GM12878 (cell line): Measurements from ENCODE around the gene VMO1. TPM values are rescaled to one million over a fixed set of nuclear protein-coding genes. Genes with fewer than 3 reads are reported as not detected.

Experiments
- BHLHE40 ChIP-seq, 2 experiments: fragments of 450-650 bp in 1 of 2; IDR thresholded peaks; 2 replicates each; pipeline ENCODE4 v1.6.1; 2011 to 2017; ENCODE audit warnings: low read depth in 2 of 2, borderline replicate concordance in 1 of 2, improper control_type of control experiment in 1 of 2, low read length in 1 of 2, mild to moderate bottlenecking in 1 of 2
- CBX3 ChIP-seq: fragments of 200-600 bp; sonication (generic); IDR thresholded peaks from 2 replicates; pipeline ENCODE4 v1.6.1; 2016; ENCODE audit warnings: low read depth, borderline replicate concordance
- CHD4 ChIP-seq: fragments of 200-600 bp; sonication (generic); IDR thresholded peaks from 2 replicates; pipeline ENCODE4 v1.6.1; 2016; ENCODE audit warnings: mild to moderate bottlenecking
- CREB1 ChIP-seq: IDR thresholded peaks from 2 replicates; pipeline ENCODE4 v1.6.1; 2012; ENCODE audit warnings: low read depth, mild to moderate bottlenecking, inconsistent platforms
- DPF2 ChIP-seq: fragments of 450-650 bp; IDR thresholded peaks from 2 replicates; pipeline ENCODE4 v1.6.1; 2017; ENCODE audit warnings: mild to moderate bottlenecking
- FOXM1 ChIP-seq: IDR thresholded peaks from 2 replicates; pipeline ENCODE4 v1.6.1; 2012; ENCODE audit warnings: low read depth, mild to moderate bottlenecking, inconsistent platforms, low read length, moderate library complexity
- HCFC1 ChIP-seq: fragments of 150-350 bp; IDR thresholded peaks from 2 replicates; pipeline ENCODE4 v1.6.1; 2014; ENCODE audit warnings: low read length
- IKZF1 ChIP-seq: fragments of 450-650 bp; conservative IDR thresholded peaks from 2 replicates; pipeline ENCODE4 v1.6.1; 2017; ENCODE audit warnings: antibody characterized with exemption, mild to moderate bottlenecking
- KLF5 ChIP-seq: fragments of 450-650 bp; IDR thresholded peaks from 2 replicates; pipeline ENCODE4 v1.6.1; 2014; ENCODE audit warnings: mild to moderate bottlenecking; ENCODE audit not compliant: partially characterized antibody
- MYC ChIP-seq: IDR thresholded peaks from 2 replicates; pipeline ENCODE4 v1.6.1; 2011; ENCODE audit warnings: mild to moderate bottlenecking, low read length, moderate library complexity, inconsistent platforms; ENCODE audit not compliant: insufficient read depth, insufficient replicate concordance, insufficient read length, severe bottlenecking
- NR2C1 ChIP-seq: fragments of 450-650 bp; IDR thresholded peaks from 2 replicates; pipeline ENCODE4 v1.6.1; 2017; ENCODE audit warnings: antibody characterized with exemption, mild to moderate bottlenecking, moderate library complexity
- POLR2A ChIP-seq: IDR thresholded peaks from 2 replicates; pipeline ENCODE4 v1.6.1; 2011; ENCODE audit warnings: low read depth, mild to moderate bottlenecking, low read length
- POLR2AphosphoS5 ChIP-seq: IDR thresholded peaks from 2 replicates; pipeline ENCODE4 v1.6.1; 2011; ENCODE audit warnings: mild to moderate bottlenecking, low read length, inconsistent platforms
- RB1 ChIP-seq: fragments of 450-650 bp; formaldehyde crosslinking; IDR thresholded peaks from 2 replicates; pipeline ENCODE4 v1.6.1; 2017; ENCODE audit warnings: mild to moderate bottlenecking, borderline replicate concordance
- RCOR1 ChIP-seq: conservative IDR thresholded peaks from 2 replicates; pipeline ENCODE4 v1.6.1; 2012; ENCODE audit warnings: low read depth, low read length, improper control_type of control experiment
- SMARCA5 ChIP-seq: fragments of 450-650 bp; IDR thresholded peaks from 2 replicates; pipeline ENCODE4 v1.6.1; 2017; ENCODE audit warnings: mild to moderate bottlenecking
- SP1 ChIP-seq: IDR thresholded peaks from one replicate; pipeline ENCODE4 v1.6.1; 2011; ENCODE audit warnings: low read depth, low read length
- STAT1 ChIP-seq: fragments of 450-650 bp; conservative IDR thresholded peaks from 2 replicates; pipeline ENCODE4 v1.6.1; 2014; ENCODE audit warnings: antibody characterized with exemption, mild to moderate bottlenecking
- SUPT20H ChIP-seq: IDR thresholded peaks from 2 replicates; pipeline ENCODE4 v1.6.1; 2011; ENCODE audit warnings: low read depth, mild to moderate bottlenecking, low read length, moderate library complexity, borderline replicate concordance; ENCODE audit not compliant: control insufficient read depth
- polyA plus RNA-seq, 11 experiments: library from polyadenylated mRNA; depleted of rRNA in 4 of 11; unstranded in 6 of 11; stranded (reverse) in 5 of 11; fragments of >200 nt; fragmentation: Nextera tagmentation in 4 of 11; fragmentation: Illumina TruSeq in 1 of 11; extraction: Ambion mirVana in 4 of 11; extraction: Trizol in 1 of 11; gene quantifications; 1 replicate in 1 of 11; 2 replicates in 10 of 11; pipeline versions ENCODE4 v1.2.1 to v1.2.3, GENCODE V29; 2011 to 2016; ENCODE audit warnings: inconsistent platforms in 2 of 11, missing spikeins in 2 of 11, low read depth in 1 of 11
- total RNA-seq, 4 experiments: library from RNA; depleted of rRNA in 3 of 4; stranded (reverse); fragments of >200 nt in 3 of 4; fragmentation: Illumina TruSeq in 1 of 4; extraction: Trizol in 1 of 4; gene quantifications; 2 replicates each; pipeline versions ENCODE4 v1.2.1 to v1.2.3, GENCODE V29; 2013 to 2021
- TF ChIP-seq, protein P1 (sequence below): fragments of 450-650 bp; IDR thresholded peaks from 2 replicates; pipeline ENCODE4 v1.6.1; 2017; ENCODE audit warnings: mild to moderate bottlenecking, low read depth, inconsistent platforms; ENCODE audit not compliant: poor library complexity, severe bottlenecking
- TF ChIP-seq, protein P2 (sequence below): fragments of 450-650 bp; conservative IDR thresholded peaks from 2 replicates; pipeline ENCODE4 v1.6.1; 2017; ENCODE audit warnings: mild to moderate bottlenecking, moderate library complexity
- TF ChIP-seq, protein P3 (sequence below): fragments of 450-650 bp; IDR thresholded peaks from 2 replicates; pipeline ENCODE4 v1.6.1; 2017; ENCODE audit warnings: mild to moderate bottlenecking, moderate library complexity

The VMO1 gene
- total and polyA plus RNA-seq, 10 of the 15 experiments (the other 5 are each of a cell fraction or from before 2014, with no cell fraction given), result 0.27 to 0.54 (median 0.31) TPM; not detected in 7

DNA sequence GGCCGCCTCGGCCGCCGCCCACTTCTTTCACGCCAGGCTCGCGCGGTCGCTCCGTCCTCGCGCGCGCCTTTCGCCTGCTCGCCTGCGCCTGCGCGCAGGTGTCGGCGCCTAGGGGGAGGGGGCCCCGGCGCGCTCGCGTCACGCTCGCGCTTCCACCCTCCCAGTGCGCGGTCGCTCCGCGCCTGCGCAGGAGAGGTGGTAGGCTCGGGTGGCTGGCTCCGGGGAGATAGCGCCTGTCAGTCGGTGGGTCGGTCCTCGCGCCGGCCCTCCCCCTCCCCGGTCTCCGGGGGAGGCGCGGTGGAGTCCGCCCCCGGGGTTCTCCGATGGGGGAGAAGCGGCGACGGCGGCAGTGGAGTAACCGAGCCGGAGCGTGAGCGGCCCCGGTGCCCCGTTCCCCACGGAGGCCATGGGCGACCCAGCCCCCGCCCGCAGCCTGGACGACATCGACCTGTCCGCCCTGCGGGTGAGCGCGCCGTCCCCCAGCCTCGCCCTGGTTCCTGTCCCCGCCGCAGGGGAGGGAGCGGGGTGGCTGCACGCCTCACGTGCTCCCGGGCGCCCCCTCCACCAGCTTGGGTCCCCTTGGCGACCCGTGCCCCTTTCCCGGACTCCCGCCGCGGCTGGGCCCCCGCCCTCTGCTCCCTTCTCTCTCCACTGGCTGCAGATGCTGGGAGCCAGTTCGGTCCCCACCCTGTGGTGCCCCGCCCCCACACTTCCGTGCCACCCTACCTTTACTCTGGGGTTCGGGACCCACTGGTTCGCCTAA lies 47.2 kb upstream of the VMO1 start, which contains the start of gene MINK1 (continued):
- TF ChIP-seq CBX3 (no peak), RB1 (peak; percentile 95), POLR2A (peak; percentile 81), IKZF1 (peak; percentile 95), SMARCA5 (peak; percentile 81; the same call in 1 of the 2 replicates), CHD4 (no peak), NR2C1 (0 out of 2 replicates have a peak, but pooled peaks have one; percentile 2), STAT1 (no peak), SUPT20H (no peak), CREB1 (peak; percentile 84), DPF2 (peak; percentile 75; the same call in 1 of the 2 replicates), RCOR1 (0 out of 2 replicates have a peak, but pooled peaks have one; percentile 52), SP1 (peak; percentile 25), FOXM1 (no peak), BHLHE40 (IDR thresholded peaks at IDR 0.05; ENCODE audit: borderline replicate concordance in 1 of 2, low read depth in 2 of 2, low read length in 1 of 2) (peak; percentile 52 to 88; a peak in 3 of 4 replicates), KLF5 (peak; percentile 5), MYC (no peak), HCFC1 (peak; percentile 38; the same call in 1 of the 2 replicates), POLR2AphosphoS5 (peak; percentile 40; the same call in 1 of the 2 replicates)
- TF ChIP-seq, protein P1, sequence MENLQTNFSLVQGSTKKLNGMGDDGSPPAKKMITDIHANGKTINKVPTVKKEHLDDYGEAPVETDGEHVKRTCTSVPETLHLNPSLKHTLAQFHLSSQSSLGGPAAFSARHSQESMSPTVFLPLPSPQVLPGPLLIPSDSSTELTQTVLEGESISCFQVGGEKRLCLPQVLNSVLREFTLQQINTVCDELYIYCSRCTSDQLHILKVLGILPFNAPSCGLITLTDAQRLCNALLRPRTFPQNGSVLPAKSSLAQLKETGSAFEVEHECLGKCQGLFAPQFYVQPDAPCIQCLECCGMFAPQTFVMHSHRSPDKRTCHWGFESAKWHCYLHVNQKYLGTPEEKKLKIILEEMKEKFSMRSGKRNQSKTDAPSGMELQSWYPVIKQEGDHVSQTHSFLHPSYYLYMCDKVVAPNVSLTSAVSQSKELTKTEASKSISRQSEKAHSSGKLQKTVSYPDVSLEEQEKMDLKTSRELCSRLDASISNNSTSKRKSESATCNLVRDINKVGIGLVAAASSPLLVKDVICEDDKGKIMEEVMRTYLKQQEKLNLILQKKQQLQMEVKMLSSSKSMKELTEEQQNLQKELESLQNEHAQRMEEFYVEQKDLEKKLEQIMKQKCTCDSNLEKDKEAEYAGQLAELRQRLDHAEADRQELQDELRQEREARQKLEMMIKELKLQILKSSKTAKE, result no peak
- TF ChIP-seq, protein P2, sequence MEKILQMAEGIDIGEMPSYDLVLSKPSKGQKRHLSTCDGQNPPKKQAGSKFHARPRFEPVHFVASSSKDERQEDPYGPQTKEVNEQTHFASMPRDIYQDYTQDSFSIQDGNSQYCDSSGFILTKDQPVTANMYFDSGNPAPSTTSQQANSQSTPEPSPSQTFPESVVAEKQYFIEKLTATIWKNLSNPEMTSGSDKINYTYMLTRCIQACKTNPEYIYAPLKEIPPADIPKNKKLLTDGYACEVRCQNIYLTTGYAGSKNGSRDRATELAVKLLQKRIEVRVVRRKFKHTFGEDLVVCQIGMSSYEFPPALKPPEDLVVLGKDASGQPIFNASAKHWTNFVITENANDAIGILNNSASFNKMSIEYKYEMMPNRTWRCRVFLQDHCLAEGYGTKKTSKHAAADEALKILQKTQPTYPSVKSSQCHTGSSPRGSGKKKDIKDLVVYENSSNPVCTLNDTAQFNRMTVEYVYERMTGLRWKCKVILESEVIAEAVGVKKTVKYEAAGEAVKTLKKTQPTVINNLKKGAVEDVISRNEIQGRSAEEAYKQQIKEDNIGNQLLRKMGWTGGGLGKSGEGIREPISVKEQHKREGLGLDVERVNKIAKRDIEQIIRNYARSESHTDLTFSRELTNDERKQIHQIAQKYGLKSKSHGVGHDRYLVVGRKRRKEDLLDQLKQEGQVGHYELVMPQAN, result peak; percentile 65; the same call in 1 of the 2 replicates
- TF ChIP-seq, protein P3, sequence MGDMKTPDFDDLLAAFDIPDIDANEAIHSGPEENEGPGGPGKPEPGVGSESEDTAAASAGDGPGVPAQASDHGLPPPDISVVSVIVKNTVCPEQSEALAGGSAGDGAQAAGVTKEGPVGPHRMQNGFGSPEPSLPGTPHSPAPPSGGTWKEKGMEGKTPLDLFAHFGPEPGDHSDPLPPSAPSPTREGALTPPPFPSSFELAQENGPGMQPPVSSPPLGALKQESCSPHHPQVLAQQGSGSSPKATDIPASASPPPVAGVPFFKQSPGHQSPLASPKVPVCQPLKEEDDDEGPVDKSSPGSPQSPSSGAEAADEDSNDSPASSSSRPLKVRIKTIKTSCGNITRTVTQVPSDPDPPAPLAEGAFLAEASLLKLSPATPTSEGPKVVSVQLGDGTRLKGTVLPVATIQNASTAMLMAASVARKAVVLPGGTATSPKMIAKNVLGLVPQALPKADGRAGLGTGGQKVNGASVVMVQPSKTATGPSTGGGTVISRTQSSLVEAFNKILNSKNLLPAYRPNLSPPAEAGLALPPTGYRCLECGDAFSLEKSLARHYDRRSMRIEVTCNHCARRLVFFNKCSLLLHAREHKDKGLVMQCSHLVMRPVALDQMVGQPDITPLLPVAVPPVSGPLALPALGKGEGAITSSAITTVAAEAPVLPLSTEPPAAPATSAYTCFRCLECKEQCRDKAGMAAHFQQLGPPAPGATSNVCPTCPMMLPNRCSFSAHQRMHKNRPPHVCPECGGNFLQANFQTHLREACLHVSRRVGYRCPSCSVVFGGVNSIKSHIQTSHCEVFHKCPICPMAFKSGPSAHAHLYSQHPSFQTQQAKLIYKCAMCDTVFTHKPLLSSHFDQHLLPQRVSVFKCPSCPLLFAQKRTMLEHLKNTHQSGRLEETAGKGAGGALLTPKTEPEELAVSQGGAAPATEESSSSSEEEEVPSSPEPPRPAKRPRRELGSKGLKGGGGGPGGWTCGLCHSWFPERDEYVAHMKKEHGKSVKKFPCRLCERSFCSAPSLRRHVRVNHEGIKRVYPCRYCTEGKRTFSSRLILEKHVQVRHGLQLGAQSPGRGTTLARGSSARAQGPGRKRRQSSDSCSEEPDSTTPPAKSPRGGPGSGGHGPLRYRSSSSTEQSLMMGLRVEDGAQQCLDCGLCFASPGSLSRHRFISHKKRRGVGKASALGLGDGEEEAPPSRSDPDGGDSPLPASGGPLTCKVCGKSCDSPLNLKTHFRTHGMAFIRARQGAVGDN, result peak; percentile 35; the same call in 1 of the 2 replicates
